OCI-LY3 (cell line): ENCODE results near the gene TNFRSF6B.

Experiments
- H2AFZ ChIP-seq: fragments of 200-600, 300-600 bp; shearing (Covaris generic); 2 replicates; pipeline ENCODE4 v1.6.0; 2014; ENCODE audit warnings: antibody characterized with exemption, low read depth, low read length
- H3K27ac ChIP-seq: fragments of 200-600, 300-600 bp; sonication (generic); 2 replicates; pipeline ENCODE4 v1.5.1; 2014; ENCODE audit warnings: mild to moderate bottlenecking, low read length, moderate library complexity, mixed read lengths
- H3K27me3 ChIP-seq: fragments of 200-600, 300-600 bp; sonication (generic); 2 replicates; pipeline ENCODE4 v1.6.1; 2014; ENCODE audit warnings: low read depth, low read length, mixed read lengths
- H3K36me3 ChIP-seq: fragments of 200-600, 300-600 bp; sonication (generic); replicated peaks from 2 replicates; pipeline ENCODE3; 2014; ENCODE audit warnings: low read depth, low read length, mixed read lengths
- H3K4me1 ChIP-seq: fragments of 300-600, 200-600 bp; sonication (generic); 2 replicates; pipeline ENCODE4 v1.6.1; 2014; ENCODE audit warnings: low read length, mixed read lengths
- H3K4me2 ChIP-seq: fragments of 200-600, 300-600 bp; sonication (generic); 2 replicates; pipeline ENCODE4 v1.6.1; 2014; ENCODE audit warnings: low read length, mixed read lengths
- H3K4me3 ChIP-seq: fragments of 300-600, 200-600 bp; sonication (generic); 2 replicates; pipeline ENCODE4 v1.5.1; 2014; ENCODE audit warnings: antibody characterized with exemption, mild to moderate bottlenecking, low read length, moderate library complexity
- H3K79me2 ChIP-seq: fragments of 300-600, 200-600 bp; shearing (Covaris generic); 2 replicates; pipeline ENCODE4 v1.6.1; 2014; ENCODE audit warnings: mild to moderate bottlenecking, low read length, mixed read lengths
- H3K9ac ChIP-seq: fragments of 300-600, 200-600 bp; shearing (Covaris generic); 2 replicates; pipeline ENCODE4 v1.6.0; 2014; ENCODE audit warnings: mild to moderate bottlenecking, low read length, moderate library complexity
- H3K9me3 ChIP-seq: fragments of 200-600, 300-600 bp; shearing (Covaris generic); 2 replicates; pipeline ENCODE4 v1.6.1; 2014; ENCODE audit warnings: low read length, mixed read lengths; ENCODE audit not compliant: insufficient read depth
- H4K20me1 ChIP-seq: fragments of 200-600, 300-600 bp; sonication (generic); 2 replicates; pipeline ENCODE4 v1.6.1; 2016; ENCODE audit warnings: low read length, mixed read lengths; ENCODE audit not compliant: insufficient read depth
- EZH2phosphoT487 ChIP-seq: fragments of 200-600 bp; shearing (Covaris generic); IDR thresholded peaks from 2 replicates; pipeline ENCODE4 v1.6.1; 2018; ENCODE audit warnings: antibody characterized with exemption, mixed run types, low read depth
- TF ChIP-seq, protein P1 (sequence below): fragments of 200-600, 300-600 bp; sonication (generic); IDR thresholded peaks from 2 replicates; pipeline ENCODE4 v1.5.1; 2014; ENCODE audit warnings: antibody characterized with exemption, low read length, low read depth

TNFRSF6B gene

DNA sequence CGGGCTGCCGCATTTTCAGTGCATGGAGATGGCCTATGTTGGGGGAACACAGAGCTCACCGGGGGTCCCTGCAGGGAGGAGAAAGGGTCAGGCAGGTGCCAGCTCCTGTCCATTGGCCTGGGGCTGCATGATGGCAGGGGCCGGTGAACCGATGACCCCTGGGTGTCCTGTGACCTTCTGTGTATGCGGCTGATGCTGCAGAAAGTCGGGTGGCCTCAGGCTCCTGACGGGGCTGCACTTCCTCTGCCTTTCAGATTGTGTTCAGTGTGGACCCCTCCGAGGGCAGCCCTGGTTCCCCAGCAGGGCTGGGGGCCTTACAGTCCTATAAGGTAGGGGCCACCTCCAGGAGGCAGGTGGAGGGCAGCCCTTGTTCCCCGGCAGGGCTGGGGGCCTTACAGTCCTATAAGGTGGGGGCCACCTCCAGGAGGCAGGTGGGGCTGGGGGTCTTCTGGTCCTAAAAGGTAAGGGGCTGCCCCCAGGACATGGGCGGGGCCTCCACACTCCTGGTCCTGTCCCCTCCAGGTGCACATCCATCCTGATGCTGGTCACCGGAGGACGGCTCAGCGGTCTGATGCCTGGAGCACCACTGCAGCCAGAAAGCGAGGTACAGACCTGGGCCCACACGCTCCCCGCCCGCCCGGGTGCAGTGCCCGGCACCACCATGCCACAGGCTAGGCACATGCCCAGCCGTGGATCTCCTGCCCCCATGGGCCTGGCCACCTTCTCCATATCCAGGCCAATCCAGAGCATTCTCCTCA lies 11.0 kb upstream of the TNFRSF6B start:
- Histone ChIP-seq H3K9me3 (no peaks in the 10 kb centered on the region), H3K4me2 (no peak overlapping the region), H3K9ac (no peak overlapping the region), H3K79me2 (no peaks in the 10 kb centered on the region), H3K4me3 (no peak overlapping the region), H3K27ac (no peak overlapping the region), H3K27me3 (no peaks in the 10 kb centered on the region), H2AFZ (no peak overlapping the region), H4K20me1 (no peaks in the 10 kb centered on the region), H3K36me3 (no peaks in the 10 kb centered on the region), H3K4me1 (no peaks in the 10 kb centered on the region)
- TF ChIP-seq, protein P1, sequence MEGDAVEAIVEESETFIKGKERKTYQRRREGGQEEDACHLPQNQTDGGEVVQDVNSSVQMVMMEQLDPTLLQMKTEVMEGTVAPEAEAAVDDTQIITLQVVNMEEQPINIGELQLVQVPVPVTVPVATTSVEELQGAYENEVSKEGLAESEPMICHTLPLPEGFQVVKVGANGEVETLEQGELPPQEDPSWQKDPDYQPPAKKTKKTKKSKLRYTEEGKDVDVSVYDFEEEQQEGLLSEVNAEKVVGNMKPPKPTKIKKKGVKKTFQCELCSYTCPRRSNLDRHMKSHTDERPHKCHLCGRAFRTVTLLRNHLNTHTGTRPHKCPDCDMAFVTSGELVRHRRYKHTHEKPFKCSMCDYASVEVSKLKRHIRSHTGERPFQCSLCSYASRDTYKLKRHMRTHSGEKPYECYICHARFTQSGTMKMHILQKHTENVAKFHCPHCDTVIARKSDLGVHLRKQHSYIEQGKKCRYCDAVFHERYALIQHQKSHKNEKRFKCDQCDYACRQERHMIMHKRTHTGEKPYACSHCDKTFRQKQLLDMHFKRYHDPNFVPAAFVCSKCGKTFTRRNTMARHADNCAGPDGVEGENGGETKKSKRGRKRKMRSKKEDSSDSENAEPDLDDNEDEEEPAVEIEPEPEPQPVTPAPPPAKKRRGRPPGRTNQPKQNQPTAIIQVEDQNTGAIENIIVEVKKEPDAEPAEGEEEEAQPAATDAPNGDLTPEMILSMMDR: no peak
- TF ChIP-seq EZH2phosphoT487: no peak

- no peaks in the 10 kb centered on the region for H3K27me3 ChIP-seq
- no peak overlapping the region for H3K4me2 ChIP-seq
- no peak overlapping the region for H3K27ac ChIP-seq
- no peak for TF ChIP-seq EZH2phosphoT487
- TF ChIP-seq, protein P1: no peak
- H3K79me2 ChIP-seq: no peaks in the 10 kb centered on the region
- H3K9me3 ChIP-seq: no peaks in the 10 kb centered on the region
- H3K9ac ChIP-seq: no peak overlapping the region
- no peak overlapping the region for H2AFZ ChIP-seq
- no peaks in the 10 kb centered on the region for H3K36me3 ChIP-seq
- no peaks in the 10 kb centered on the region for H4K20me1 ChIP-seq
- H3K4me1 ChIP-seq: no peaks in the 10 kb centered on the region
- no peak overlapping the region for H3K4me3 ChIP-seq
These were observed 10.4 kb upstream of the TNFRSF6B start for GRCh38 chr20:63686094-63686491.

DNA sequence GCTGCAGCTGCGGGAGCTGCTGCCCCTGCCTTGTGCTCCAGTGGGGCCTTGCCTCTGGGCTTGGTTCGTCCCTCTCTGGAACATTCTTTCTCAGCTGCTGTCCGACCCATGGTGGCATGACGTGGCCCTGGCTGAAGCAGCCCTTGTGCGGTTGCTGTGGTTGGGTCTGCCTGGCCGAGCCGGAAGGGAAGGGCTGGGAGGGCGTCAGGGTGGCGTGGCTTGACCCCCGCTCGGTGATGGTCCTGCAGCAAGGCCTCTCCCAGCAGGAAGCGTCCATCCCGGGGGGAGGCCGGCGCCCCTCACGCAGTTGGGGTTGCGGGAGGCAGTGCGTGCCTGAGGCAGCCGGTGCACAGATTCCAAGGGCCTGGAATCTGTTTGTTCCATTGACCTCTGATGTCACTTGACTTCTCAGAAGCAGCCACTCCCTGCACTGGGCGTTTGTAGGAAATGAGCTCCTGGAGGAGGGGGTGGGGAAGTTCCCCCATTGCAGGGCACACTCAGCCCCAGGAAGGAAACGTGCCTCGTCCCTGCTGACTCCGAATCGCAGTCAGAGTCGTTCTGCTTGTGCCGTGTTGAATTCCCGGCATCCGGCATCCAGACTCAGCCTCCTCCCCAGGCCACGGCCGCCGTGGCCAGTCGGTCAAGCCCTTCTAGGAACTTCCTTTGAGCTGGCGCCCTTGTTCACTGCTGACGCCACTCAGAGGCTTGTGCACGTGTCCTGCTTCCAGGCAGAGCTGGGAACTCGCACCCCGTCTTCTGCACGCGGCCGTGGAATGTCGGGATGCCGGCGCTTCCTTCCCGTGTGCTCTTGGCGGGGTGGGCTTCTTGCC lies 9.7 kb upstream of the TNFRSF6B start:
- no peak overlapping the region for H3K4me2 ChIP-seq
- no peaks in the 10 kb centered on the region for H3K9me3 ChIP-seq
- no peaks in the 10 kb centered on the region for H3K79me2 ChIP-seq
- H4K20me1 ChIP-seq: no peaks in the 10 kb centered on the region
- no peaks in the 10 kb centered on the region for H3K27me3 ChIP-seq
- H3K9ac ChIP-seq: no peak overlapping the region
- H3K4me1 ChIP-seq: no peaks in the 10 kb centered on the region
- no peaks in the 10 kb centered on the region for H3K36me3 ChIP-seq
- TF ChIP-seq, protein P1: no peak
- TF ChIP-seq EZH2phosphoT487: no peak
- H3K27ac ChIP-seq: no peak overlapping the region
- H3K4me3 ChIP-seq: no peak overlapping the region
- no peak overlapping the region for H2AFZ ChIP-seq

- Histone ChIP-seq H3K4me3 (no peak overlapping the region), H3K4me2 (no peak overlapping the region), H2AFZ (no peak overlapping the region), H3K36me3 (no peaks in the 10 kb centered on the region), H4K20me1 (no peaks in the 10 kb centered on the region), H3K27me3 (no peaks in the 10 kb centered on the region), H3K9me3 (no peaks in the 10 kb centered on the region), H3K9ac (no peak overlapping the region), H3K79me2 (no peaks in the 10 kb centered on the region), H3K4me1 (no peaks in the 10 kb centered on the region), H3K27ac (no peak overlapping the region)
- no peak for TF ChIP-seq EZH2phosphoT487
- TF ChIP-seq, protein P1: no peak
These were observed 8.9 kb upstream of the TNFRSF6B start for GRCh38 chr20:63687419-63688178.
